Measurements from ENCODE around the gene FMN1.

DNA sequence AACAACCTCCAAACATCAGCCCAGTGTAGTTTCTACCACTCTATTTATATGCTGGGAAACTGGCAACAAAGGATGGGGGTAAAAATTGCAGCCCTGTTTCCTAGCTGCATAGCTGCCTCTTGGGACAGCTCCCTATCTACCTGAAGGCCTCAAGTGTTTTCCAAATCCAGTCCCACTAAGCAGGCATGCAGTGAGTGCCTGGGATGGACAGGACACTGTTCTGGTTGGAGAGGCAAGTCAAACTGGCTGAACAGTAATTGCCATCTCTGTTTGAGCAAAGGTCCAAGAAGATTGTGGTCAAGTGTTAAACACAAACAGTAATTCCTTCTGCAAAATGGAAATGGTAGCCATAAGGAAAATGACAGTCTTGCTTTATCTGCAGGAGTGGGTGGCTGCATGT, 125.4 kb downstream of the FMN1 start:
- TF ChIP-seq POLR2A (IDR thresholded peaks at IDR 0.05; ENCODE audit: low read depth, low read length) (no peak), POLR2AphosphoS5 (IDR thresholded peaks at IDR 0.05; ENCODE audit: low read depth, low read length) (no peak), TAF1 (IDR thresholded peaks at IDR 0.05; ENCODE audit: borderline replicate concordance, low read depth, low read length) (no peak)

Data from GM12892 (cell line).